GM15510 (cell line): Measurements from ENCODE around the gene TANC1.

Experiments
- POLR2A ChIP-seq: IDR thresholded peaks from 3 replicates; pipeline ENCODE4 v1.6.1; 2011; ENCODE audit warnings: borderline replicate concordance; ENCODE audit not compliant: insufficient read length; ENCODE audit errors: extremely low read depth

TANC1 gene

DNA sequence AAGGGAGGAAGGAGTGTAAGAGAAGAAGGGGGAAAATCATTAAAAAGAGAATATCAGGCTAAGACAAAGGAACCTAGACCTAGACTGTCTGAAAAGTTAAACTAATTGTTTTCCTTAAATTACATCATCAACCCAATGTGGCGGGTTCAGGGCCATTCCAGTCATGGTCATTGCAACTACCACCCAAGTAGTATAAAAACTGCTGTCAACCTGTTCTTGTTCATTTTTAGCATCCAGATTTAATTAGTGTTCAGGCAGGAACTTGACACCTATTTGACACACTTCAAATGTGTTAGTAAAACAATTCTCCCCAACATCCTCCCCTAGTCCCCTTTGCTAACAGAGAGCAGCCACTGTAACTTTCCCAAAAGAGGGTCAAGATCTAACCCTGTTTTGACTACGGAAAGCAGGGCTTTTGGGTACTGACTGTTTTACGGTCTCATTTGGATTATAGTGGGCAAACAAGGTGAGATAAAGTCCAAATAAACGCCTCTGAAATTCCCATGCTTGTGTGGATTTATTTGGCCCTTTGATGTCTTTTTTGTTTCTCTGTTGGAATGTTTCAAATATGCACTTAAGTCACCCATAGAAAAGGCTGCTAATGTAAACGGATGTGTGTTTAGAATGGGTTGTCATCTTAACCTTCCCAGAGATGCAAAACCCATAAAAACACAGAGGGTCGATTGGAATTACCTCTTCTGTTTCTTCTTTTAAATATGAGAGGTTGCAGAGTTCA lies 19.3 kb upstream of the TANC1 start:
- TF ChIP-seq POLR2A: no peak

DNA sequence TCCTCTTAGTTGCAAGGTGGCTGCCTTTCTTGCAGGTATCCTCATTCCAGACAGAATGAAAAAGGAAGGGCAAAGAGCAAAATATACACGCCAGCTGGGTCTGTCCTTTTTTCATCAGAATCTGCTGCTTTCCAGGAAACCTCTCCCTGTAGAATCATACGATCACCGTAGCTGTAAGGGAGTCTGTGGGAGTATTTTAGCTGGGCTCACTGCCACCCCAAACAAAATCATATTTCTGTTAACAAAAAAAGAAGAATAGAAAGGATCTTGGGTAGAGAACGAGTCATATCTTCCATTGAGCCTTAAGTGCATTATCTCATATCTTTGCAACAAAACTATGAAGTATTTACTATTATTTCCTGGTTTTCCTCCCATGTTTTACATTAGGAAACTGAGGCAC lies 15.0 kb upstream of the TANC1 start:
- no peak for TF ChIP-seq POLR2A

DNA sequence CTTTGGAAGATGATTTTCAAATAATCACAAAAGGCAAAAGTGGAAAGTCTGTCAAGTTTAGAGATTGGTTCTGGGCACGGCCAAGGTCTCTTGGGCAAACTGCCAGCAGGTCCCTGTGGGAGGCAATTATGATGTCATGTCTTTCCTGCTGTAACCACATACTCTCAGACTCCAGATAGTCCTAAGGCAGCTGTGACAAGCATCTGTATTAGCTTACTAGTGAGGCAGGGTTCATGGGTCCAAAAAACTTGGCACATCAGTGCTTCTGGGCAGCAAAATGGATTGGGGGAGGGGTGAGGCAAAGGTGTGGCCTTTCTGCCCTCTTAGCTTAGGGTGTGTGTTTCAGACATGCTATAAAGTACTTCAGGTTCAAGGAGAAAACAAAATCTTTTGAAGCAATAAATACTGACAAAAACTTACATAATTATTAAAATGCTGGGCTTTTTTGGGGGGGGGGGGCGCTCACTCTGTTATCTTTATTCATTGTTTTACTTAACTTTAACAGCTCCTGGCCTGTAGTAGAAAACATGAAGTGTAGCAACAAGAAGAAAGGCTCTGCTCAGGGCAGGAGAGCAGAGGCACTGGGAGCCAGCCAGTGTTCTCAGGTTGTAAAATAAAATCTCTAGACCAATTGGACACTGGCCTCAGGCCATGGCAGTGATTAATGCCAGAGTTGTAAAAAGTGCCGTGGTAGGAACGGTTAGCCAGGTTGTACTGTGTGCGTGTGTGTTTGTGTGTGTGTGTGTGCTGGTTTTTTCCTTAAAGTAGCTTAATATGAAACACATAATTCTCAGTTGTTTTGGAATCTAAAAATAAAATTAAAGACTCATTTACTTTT lies 14.3 kb upstream of the TANC1 start:
- no peak for TF ChIP-seq POLR2A

DNA sequence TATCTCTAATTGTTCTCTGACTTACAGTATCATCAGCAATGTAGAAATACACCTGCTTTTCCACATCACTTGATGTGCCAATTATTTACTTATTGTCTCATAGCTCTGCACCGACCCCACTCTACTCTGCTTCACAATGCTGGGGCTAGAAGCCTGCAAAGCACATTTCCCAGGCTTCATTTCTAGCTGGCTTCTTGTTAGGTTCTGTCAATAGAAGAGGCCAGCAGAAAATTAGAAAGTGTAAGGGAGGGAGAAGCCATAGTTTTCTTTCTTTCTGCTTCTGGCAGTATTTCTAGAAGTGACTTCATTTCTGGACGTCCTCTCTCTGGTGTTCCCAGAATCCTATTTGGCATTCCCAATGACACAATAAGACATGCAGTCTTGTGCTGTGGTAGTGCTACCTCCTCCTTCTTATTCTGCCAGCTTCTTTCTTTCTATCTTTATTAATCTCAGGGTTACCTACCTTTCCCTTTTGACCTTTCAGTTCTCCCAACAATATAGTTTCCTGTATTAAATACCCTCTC lies 12.5 kb upstream of the TANC1 start:
- no peak for TF ChIP-seq POLR2A

DNA sequence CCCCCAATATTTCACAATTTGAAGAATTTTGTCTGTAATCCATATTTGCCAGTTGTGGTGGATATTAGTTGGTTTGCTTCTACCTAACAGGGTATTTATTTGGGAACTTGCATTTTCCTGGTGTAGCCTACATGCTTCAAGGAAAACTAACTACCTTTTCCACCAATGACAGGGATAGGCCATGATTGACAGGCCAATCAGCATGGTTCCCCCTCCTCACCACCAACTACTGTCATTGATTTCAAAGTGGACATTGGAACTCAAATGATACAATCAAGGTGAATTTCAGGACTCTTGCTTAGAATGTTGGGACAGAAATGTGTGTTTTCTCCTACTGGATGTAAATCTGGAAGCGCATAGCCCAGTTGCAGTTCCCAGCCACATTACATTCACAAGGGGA lies 10.1 kb upstream of the TANC1 start:
- TF ChIP-seq POLR2A: no peak

DNA sequence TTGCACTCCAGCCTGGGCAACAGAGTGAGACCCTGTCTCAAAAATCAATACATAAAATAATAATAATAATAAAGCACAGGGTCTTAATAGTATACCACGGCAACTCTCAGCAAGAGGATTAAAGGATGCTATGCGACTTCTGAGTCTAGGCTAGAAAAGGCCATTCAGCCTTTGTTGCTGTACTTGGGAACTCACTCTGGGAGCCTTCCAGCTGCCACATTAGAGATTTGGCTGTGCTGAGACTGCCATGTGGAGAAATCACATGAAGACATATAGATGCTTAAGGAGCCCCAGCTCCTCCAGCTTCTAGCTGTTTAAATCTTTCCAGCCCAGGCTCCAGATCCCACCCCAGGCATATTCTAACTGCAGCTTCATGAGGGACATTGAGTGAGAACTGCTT lies 8.2 kb upstream of the TANC1 start:
- TF ChIP-seq POLR2A: no peak

DNA sequence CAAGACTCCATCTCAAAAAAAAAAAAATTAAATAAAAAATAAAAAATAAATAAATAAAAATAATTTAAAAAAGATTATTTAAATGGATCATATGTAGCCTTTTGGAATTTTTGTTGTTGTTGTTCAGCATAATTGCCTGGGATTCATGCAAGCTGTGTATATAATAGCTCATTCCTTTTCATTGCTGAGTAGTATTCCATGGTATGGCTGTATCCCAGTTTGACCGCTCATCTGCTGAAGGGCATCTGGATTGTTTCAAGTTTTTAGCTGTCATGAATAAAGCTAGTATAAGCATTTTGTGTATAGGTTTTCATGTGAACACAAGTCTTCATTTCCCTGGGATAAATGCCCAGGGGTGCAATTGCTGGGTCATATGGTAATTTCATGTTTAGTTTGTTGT lies 6.4 kb upstream of the TANC1 start:
- no peak for TF ChIP-seq POLR2A

DNA sequence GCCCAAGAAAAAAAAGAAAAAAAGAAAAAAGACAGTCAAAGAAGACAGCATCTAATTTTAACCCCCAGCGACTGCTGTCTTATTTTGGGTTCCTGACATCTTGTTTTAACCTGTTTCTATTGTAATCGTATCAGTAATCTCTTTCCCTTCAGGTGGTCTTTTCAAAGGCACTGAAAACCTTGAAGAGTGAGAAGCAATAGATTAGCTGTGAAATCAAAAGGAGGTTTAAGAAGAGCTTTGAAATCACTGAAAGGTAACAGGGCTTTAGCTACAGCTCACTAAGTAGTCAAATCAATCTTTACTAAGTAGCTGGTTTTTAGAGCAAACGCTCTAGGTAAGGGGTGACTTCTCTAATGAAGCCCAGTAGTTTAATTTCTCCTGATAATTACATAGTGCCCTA lies 5.4 kb upstream of the TANC1 start:
- TF ChIP-seq POLR2A: no peak

DNA sequence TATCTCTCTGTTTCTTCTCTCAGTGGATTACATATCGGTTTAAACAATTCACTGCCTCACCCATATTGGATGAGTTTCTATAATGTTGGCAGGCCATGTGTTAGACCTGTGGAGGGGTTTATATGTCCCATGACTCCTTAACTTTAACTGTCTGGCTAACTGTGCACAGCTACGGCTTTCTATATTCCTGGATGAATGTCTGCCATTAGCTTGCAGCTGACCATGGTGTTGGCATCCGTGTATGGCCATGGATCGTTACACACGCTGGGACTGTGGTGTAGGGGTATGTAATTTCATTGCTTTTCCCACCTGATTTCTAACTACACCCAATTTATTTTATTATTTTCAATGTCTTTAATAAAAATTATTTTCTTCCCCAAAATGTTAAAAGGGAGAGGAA lies 3.3 kb upstream of the TANC1 start:
- TF ChIP-seq POLR2A: no peak

DNA sequence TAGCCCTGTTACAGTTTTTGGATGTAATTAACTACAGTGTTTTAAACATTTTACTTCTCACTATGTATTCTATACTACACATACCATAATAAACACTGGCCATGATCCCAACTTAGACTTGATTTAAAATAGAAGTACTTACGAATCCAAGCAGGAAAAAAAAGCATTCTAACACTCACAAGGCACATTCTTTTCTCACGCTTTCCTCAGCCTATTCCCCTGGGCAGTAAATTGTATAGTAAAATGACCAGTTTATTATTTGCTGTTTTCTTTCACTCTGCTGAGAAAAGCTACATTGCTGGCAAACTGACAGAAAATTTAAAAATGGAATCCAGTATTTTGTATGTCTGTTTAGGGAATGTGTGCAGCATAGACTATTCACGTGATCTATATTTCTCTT lies 2.8 kb upstream of the TANC1 start:
- TF ChIP-seq POLR2A: no peak

DNA sequence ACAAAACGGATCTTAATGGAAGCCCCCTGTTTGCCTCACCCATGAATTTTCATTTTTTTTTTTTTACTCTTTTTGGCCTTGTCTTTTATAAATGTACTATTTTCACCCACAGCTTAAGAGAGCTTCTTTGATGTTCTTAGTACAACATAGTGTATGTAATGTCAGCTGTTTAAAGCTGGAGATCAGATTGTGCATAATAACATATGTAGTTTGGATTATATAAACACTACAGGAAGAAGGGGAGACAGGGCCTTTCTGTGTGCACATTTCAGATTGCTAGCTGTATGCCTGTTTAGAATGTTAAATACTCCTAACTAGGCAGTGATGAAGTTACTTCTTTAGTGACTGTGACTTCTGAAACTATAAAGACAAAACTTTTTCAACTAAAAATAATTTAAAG lies 2.1 kb upstream of the TANC1 start:
- TF ChIP-seq POLR2A: no peak

DNA sequence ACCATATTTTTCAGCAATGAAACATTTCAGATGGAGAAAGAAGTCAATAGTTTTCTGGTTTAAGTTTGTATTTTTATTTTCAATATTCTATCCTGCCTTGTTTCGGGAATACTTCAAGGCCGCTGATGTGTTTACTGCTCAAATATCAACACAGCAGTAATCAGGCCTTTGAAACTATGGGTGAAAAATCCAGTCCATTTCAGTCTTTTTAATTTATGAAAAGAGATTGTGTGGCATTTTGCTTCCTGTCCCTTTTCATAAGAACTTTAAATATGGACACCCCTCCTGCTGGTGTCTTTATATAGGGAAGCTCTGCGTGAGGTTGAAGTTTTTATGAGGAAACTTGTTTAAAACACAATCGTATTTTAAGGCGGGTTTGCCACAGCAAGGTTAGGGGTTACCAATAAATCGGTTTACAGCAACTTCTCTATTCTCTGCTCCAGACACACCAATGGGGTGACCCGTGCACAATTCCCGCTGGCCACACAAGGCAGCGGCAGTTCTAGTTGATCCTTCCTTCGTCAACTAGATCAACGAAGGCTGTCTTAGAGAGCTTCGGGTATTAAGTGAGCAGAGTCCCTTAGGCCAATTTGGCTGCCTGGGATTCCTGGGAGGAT lies 1.2 kb upstream of the TANC1 start:
- no peak for TF ChIP-seq POLR2A

DNA sequence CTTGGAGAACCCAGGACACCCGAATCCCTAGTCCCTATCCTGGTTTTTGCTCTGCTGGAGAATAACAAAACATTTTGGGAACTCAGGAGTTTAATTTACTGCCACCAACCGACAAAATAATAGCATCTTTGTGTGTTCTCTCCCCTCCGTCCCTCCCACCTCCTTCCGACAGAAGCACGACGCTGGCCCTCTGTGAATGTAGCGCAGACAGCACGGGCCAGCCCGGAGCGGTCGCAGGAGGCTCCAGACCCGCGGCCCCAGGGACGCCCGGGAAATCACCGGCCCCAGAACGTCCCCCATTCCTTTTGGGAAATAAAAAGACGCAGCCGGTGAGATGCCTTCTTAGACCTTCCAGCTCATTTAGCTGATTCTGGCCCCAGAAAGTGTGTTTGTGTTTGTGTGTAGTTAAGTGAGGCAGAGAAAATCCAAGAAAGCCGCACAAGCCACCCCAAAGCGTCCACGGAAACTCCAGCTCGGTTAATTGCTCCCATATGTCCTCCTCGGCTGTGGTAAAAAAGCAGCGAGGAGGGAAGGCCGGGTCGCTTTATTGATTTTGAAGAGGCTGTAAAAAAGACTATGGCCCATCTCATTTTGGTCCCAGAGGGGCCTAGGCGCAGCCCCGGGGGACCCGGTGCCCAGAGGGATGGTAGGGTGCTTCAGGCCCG lies 577 bp upstream of the TANC1 start:
- no peak for TF ChIP-seq POLR2A

DNA sequence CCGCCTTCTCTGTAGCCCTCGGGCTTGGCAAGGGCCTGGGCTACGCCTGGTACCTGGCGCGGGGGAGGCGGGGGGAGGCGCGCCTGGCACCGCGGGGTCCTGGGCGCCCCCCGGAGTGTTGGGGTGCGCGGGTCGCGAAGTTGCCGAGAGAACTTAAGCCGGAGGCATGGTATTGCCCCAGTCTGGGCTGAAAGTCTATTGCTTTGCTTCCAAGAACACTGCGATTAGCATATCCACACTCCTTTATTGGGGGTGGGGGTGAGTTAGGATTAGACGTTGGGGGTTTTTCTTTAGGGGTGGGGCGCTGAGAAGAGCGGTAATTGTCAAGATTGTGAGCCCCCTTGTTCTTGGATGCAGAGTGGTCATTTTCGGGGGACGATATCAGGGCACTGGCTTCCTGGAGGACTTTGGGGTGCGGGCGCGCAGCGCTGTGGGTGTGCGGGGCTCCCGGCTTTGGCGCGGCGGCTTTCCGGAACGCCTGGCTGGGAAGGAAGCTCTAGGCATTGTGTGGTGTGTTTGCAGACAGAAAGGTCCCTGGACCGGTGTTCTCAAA lies 798 bp downstream of the TANC1 start:
- TF ChIP-seq POLR2A: no peak
